ENCODE measurements around the gene TKTL1. TPM values are rescaled to one million over a fixed set of nuclear protein-coding genes. Genes with fewer than 3 reads are reported as not detected.
A peak's percentile ranks its signal among the peaks of the same experiment; 100 is the strongest.

The TKTL1 gene
- polyA plus RNA-seq, 1 donor, result 0.67 TPM

DNA sequence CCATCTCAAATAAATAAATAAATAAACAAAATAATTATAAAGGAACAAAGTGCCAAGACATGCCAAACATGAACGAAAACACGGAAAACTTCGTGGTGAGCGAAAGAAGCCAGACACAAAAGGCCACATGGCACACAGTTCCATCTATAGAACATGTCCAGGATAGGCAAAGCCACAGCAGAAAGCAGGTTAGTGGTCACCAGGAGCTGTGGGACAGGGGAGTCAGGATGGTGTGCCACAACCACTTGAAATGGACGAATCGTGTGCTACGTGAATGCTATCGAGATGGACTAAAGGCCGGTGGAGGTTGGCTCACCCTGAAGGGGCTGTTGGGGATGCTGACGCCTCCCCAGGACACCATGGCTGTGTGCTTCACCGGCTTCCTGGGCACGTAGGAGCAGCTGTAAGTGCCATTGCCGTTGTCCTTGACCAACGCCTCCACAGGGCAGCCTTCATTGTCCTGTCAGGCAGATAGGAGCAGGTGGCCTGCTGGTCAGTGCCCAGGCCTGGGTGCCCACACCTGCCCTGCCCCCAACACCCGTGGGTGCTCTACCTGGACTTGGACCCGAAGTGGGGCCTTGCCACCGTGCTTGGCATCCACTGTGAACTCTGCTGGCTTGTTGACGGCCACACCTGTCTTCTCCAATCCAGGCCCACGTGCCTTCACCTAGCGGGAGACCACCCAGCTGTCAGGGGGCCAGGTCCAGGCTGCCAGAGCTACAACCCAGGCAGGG lies 68.3 kb downstream of the TKTL1 start:
- DNase-seq, result no peak

DNA sequence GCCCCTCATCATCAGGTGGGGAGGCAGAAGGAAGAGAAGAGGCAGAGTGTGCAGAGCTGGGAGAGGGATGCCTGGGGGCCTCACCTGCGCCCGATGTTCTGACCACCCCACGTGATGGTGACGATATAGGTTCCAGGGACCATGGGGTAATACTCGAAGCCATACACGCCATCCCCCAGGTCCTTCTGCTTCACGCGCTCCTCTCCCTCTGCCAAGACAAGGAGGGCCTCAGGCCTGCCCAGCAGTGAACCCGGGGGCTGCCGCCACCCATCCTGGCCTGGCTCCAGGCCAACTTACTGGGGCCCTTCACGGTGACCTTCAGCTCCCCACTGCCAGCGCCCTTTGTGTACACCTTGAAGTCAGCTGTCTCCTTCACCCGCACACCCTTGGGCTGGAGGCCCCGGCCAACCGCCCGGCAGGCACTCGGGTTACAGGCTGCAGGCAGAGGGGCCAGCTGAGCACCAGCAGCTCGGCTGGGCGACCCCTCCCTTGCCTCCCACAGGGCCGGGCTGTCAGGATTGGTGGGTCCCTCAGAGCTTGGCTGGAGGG lies 69.5 kb downstream of the TKTL1 start:
- no peak for DNase-seq

DNA sequence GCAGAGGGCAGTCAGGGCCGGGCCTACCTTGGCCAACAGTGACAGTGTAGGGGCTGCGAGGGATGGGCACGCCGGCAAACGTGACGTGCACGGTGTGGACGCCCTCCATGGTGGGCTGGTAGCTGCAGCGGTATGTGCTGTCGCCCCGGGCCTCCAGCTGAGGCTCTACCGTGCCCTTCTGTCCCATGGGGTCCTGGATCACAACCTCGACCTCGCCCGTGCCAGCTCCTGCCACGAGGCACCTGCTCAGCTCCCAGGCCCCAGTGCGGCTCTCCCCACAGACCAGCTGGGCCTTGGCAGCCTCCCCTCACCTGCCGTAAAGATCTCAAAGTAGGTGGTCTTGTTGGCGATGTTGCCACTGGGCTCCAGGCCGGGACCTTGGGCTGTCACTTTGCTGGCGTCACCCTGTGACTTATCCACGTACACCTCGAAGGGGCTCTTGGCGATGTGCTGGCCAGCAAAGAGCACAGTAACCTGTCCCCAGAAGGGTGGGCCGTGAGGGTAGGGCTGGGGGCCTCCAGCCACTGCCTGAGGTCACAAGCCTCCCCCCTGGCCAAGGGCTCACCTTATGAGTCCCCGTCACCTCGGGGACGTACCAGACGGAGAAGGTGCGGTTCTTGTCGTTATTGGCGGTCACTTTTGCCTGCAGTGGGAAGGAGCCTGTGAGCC lies 70.5 kb downstream of the TKTL1 start:
- DNase-seq, result no peak

DNA sequence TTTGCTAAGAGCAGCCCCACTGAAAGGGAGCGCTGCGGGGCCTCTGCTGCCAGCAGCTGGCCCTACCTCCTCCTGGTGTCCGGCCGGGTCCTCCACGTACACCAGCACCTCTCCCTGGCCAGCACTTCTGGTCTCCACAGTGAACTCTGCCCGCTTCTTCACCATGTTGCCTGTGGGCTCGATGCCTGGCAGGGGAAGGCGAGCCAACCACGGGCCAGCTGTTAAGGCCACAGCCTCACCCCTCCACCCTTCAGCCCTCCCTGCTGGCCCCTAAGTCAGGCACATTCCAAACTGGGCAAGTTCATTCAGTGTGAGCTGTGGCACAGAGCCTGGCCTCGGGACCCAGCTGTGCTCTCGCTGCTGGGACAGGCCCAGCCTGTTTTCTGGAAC lies 71.1 kb downstream of the TKTL1 start:
- no peak for DNase-seq

DNA sequence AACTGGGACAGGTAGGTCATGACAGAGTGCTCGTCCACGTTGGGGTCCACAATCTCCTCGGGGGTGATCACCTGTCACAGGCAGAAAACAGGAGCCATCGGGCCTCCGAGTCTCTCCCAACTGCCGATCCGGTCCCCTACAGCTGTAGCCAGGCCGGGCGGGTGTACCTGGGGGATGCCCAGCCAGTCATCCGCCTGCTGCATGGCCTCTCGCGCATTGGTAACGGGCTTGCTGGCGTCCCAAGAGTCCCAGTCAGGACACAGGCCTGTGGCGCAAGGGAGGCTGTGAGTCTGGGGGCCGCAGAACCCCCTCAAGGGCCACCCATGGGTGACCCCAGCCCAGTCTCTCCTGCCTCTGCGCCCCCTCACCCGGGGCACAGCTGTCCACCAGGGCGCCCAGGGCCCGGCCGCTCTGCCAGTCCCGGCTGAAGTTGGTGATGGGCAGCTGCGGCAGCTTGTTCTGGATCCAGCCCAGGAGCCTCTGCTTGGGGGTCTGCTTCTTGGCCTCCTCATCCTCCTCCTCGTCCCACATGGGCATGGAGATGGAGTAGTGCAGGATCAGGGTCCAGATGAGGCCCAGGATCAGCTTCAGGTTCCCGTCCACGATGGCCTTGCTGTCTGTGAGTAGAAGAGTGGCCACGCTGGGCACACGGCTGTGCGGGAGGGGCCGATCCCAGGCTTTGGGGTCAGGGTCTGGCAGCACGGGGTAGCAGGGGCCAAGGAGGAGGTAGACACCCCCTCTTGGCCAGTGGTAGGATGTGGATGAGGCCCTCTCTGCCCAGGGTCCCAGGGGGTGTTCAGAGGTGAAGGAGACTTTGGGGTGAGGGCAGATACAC lies 72.1 kb downstream of the TKTL1 start:
- no peak for DNase-seq

DNA sequence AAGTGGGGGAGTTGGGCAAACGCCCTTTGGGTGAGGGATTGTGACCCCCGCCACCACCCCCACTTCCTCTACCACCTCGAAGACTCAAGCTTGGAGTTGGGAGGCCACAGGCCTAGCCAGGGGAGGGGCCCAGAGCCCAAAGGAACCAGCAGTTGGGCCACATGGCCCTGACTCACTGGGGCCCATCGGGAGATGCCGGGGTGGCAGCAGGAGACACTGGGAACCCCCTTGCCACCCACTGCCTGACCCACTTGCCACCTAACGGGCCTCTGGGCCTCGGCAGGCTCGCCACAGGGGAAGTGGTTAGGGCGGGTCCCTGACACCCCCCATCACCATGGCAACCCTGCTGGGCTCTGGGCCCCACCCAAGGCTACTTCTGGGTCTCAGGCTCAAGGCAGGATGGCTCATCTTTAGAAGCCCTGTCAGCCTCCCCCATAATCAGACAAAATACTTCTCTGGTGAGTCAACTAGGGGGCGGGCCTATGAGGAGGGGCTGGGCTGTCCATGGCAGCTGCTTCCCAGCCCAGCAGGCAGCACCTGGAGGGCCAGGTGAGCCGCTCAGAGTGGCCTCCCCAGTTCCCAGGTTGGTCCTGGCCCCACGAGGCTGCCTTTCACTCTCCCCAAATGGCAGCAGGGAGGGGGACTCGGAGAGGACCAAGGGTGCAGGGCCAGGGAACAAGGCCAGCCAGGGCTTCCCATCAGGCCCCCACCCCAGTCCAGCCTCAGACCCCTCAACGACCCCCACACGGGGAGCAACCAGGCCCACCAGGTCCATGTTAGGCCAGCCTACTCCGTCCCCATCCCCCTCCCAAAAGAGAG lies 73.2 kb downstream of the TKTL1 start:
- DNase-seq, result peak; percentile 51

DNA sequence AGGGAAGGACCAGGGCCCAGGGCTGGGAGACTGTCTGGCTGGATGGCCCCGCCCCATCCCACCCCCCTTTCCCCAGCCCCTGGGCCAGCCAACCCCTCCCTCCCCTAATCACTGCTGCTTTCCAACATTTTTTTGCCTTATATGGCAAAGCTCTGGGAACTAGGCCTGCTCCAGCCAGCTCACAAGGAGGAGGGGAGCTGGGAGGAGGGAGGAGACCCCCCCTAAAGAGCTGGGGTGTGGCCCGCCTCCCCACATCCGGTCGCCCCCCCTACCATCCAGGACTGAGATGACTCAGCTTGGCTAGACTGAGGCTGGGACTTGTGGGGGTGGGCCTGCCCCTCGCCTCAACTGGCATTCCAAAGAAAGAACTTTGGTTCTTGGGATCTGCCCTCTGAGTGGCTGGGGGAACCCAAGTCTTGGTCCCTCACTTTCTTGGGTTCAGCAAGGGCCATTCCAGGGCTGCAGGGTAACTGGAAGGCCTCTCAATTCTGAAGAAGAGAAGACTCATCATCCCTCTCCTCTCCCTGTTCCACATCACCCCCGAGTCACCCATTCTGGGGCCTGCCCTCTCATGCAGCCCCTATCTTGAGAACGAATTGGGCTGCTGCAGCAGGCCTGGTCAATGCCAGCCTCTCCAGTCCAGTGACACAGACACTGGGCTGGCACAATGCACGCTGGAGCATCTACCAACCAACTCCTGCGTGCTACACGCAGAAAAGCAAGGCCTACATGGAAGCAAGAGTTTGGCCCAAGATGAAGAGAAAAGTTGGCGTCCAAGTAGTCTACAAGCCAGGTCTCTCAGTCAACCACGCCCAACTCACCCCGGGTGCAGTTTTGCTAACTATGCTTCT lies 74.1 kb downstream of the TKTL1 start:
- DNase-seq, result peak; percentile 84

DNA sequence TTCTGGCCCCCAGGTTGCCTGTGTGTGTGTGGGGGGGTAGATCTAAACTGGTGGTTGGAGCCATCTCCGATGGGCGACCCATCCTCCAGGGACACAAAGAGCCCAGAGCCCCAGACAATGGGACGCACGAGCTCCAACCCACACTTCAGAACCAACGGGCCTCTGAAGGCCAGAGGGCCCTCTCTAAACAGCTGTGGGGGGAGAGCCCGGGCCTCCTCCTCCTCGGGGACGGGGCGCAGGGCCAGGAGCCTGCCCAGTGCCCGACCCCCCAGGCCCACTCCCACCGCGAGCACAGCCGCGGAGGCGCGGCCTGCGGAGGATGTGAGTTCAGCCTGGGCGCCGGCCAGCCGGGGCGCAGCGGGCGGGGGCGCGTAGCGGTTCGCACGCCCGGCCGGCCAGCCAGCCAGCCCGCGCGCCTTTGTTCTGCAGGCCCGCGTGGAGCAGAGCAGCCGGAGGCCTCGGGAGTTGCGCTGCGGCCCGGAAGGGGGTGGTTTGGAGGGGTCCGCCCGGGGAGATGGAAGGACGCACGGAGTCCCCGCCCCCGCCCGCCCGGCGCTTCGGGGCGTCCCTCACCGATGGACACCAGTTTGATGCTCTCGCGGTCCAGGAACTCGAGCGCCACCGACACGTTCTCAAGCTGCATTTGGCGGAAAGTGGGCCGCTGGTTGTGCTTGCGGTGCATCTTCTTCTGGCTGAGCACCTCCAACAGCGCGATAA lies 74.9 kb downstream of the TKTL1 start:
- DNase-seq, result peak; percentile 51

DNA sequence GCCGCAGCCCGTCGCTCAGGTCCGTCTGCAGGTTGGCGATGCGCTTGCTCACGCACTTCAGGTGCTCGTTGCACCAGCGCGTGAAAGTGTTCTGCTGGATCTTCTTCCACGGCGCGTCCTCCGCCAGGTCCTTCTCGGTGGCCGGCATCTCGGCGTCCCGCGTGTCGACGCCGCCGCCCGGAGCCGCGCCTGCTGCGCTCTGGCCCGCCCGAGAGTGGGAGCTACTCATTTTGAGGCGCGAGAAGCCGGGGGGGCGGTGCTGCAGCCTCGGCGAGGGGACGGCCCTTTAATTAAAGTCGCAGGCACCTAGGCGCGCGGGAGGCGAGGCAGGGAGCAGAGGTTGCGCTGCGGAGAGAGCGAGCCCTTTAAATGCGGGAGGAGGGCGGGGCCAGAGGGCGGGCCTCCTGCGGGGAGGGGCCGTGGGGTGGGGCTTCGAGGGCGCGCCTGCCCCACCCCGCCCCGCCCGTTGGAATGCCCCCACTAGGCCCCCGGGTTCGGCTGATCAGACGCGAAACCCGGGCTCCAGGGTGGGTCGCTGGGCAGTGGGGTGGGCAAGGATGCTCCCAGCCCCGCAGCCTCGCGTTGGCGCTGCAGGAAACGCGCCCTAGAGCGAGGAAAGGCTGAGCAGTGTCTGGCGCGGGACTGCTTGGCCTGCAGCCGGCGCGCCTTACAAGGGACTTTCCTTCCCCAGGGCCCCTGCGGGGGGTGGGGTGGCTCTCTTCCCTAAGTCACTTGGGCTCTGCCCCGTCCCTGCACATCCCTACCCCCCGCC lies 75.6 kb downstream of the TKTL1 start:
- DNase-seq, result peak; percentile 89

DNA sequence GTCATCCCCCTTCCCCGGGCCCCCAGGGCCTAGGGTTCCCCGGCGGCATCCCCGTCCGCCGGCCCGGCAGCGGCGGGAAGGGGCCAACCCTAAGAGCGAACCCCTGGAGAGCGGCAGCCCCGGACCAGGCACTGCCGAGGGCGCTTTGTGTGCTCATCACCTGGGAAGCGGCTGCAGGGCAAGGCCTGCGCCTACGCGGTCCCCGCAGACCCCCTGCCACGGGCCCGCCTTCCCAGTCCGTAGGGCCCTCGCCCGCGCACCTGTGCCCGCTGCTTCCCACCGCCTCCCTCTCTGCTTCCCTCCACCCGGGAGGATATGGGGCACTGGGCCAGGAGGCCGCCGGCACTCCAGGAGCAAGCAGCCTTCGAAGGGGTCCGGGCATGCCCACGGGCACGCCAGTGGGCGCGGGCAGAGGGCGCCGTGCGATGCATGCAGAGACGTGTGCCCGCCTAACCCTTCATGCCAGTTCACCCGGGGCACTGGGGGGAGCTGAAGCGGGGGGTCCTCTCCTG lies 76.2 kb downstream of the TKTL1 start:
- no peak for DNase-seq

DNA sequence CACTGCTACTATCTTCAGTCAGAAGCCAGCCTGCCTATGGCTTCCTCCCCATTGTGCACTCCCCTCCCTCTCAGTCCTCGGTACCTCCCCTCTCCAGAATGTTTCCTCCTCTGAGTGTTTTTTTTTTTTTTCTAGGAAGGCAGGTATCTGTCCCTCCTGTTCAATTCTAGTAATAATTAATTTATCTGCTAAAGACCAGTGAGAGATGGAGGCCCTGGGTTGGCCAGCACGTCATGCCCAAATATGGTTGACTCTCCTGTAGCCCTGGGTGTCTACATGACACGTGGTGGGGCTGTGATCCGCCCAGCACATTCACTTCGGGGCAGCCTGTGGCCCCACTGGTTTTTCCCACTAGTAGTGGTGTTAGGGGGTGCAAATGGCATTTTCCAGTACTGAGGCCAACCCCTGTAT lies 77.0 kb downstream of the TKTL1 start:
- DNase-seq, result no peak

DNA sequence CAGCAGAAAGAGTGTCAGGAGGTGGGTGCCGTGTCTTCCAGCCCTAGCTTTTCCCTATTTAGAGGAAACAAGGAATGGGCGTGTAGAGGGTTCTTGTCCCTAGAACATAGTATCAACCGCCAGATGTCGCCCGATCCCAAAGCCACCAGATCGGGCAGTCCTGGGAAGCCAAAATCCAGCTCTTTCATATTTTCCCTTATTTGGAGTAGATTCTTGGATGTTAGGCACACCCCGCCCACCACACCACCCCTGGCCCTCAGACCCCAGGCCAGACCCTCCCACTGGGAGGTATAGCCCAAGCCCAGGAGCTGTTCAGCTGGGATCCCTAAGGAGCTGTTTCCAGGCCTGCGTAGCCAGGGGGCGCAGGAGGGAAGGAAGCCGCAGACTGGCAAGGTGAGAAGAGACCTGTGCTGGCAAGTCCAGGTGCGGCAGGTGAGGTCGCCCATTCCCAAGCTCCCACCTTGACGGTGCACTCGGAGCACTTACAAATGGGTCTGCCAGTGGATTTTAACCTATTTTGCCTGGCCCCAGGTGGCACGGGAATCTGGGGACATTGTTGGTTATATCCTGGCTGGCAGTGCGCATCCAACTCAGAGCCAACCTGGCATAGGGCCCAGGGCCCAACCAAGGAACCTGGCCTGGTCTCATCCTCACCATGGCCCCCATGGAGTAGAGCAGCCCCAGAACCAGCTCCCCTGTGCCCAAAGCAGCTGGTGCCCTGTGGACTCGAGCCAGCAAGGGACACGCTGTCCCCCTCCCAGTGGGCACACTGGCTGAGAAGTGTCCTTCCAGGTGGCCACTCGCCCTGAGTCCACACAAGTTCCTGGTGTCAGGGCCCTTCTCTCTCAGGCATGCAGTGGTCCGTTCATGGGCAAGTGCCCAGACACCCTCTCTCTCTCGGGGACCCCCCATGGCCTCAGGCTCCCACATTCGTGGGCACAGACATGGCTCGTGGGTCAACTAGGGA lies 78.0 kb downstream of the TKTL1 start:
- DNase-seq, result peak; percentile 64

DNA sequence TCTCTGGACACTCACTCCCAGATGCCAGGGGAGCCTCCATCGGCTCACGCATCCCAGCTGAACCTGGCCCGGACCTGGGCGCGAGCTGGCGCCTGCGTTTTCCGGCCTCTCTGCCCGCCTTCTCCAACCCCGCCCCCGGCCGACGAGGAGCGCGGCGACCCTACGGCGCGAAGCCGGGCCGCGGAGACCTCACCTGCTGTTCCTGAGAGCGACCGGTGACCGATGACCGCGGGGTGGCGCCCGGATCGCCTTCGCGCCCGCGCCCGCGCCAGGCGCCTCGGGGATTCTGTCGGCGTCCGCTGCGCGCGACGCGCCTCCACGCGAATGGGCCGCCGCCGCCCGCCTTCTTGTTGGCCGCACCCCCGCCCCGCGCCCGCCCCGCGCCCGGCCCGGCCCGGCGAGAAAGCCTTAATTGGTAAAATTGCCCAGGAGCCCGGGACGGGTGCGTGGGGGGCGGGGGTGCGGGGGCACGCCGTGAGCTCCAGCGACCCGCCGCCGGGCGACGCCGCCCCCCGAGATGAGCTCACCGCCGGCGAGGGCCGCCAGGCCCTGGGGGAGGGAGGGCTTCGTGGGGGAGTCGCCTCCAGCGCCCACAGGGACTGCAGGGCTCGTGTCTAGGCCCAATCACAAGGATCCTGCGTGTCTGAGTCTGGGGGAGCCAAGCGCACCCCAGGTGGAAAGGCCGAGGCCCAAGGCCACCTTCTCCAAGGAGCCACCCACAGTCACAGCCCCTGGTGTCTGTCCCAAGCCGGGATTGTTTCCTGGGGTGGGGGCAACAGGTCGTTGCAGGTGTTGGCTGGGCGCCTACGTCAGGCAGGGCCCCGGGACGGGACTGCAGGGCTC lies 78.9 kb downstream of the TKTL1 start, which contains the start of gene FLNA:
Gene FLNA, minus strand, starts transcription at position 322 of the 843 bp plus-strand sequence. CDS start 3,389 bp downstream, outside the sequence.
- no peak for DNase-seq

DNA sequence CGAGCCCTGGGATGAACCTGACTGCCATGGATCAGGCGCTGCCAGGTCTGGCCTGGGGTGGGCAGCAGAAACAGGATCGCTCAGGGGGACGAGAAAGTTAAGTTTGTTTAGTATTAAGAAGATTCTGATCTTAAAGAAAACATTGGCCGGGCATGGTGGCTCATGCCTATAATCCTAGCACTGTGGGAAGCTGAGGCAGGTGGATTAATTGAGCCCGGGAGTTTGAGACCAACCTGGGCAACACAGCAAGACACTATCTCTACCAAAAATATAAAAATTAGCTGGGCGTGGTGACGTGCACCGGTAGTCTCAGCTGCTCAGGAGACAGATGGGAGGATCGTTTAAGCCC lies 79.5 kb downstream of the TKTL1 start:
- no peak for DNase-seq

DNA sequence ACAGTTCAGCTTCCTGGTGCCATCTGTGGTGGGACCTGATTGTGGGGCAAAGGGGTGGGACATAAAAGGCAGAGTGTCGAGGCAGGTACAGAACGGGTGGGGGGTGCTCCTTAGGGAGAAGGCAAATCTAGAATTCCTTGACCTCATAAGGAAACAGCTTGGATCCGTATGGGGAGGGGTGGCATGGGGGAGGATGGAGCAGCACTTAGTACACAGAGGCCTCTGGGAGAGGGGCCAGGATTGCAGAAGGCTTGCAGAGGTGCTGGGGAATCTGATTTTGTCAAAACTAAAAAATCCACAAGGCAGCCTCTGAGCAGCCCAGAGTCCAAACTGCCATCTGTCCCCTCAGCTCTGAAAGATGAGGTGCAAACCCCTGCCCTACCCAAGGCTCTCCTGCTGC lies 81.2 kb downstream of the TKTL1 start:
- no peak for DNase-seq

DNA sequence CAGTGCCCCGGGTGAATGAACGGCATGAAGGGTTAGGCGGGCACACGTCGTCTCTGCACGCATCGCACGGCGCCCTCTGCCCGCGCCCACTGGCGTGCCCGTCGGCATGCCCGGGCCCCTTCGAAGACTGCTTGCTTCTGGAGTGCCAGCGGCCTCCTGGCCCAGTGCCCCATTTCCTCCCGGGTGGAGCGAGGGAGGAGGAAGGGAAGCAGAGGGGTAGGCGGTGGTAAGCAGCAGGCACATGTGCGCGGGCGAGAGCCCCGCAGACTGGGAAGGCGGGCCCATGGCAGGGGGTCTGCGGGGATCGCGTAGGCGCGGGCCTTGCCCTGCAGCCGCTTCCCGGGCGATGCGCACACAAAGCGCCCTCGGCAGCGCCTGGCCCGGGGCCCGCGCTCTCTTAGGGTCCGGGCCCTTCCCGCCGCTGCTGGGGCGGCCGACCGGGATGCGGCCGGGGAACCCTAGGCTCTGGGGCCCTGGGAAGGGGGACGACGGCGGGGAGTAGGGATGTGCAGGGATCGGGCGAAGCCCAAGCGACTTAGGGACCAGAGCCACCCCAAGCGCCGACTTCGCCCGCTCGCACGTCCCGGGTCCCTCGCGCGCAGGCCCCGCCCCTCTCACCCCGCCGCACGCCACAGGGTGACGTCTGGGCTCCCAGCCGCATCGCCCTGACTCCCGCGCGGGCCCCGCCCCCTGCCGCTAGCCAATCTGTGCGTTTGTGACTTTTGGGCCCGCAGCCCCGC lies 82.6 kb downstream of the TKTL1 start:
- DNase-seq, result no peak
